ENCODE results near the gene TFDP1. TPM values are rescaled to one million over a fixed set of nuclear protein-coding genes. Genes with fewer than 3 reads are reported as not detected.

TFDP1 gene
- polyA plus RNA-seq, 1 of the 3 experiments (the other 2 are of a cell fraction), result 76.7 TPM

GRCh38 chr13:113603116-113603710 is 18.7 kb downstream of the TFDP1 start:
- H2AFZ ChIP-seq (ENCODE audit: low read depth), result no peak overlapping the region
- TF ChIP-seq CTCF (IDR thresholded peaks at IDR 0.05), result no peak
- no peak for TF ChIP-seq ELF1 (IDR thresholded peaks at IDR 0.05)
- TF ChIP-seq POLR2AphosphoS5 (IDR thresholded peaks at IDR 0.05; ENCODE audit: low read depth, low read length), result no peak
- TF ChIP-seq EZH2phosphoT487 (IDR thresholded peaks at IDR 0.05; ENCODE audit: borderline replicate concordance, low read depth), result no peak
- H3K9me2 ChIP-seq, result no peaks in the 10 kb centered on the region
- POLR2A ChIA-PET, result interaction anchor here (1.1 kb wide), 1 partner anchor 12 kb away, joined by 4 read pairs; no protein-coding TSS in a partner anchor
- H3K4me1 ChIP-seq (ENCODE audit: control insufficient read depth in 1 of 2, insufficient read depth in 2 of 2, low read depth in 1 of 2, low read length in 1 of 2), result no peaks in the 10 kb centered on the region; a peak in 1 of 4 replicates
- 90% methylated on average over 10 of the region's 13 CpGs for WGBS (ENCODE audit: low lambda C conversion rate)
- no peak overlapping the region for H3K9ac ChIP-seq
- H3K36me3 ChIP-seq (replicated peaks in 1 of 2; ENCODE audit: control insufficient read depth in 1 of 2, insufficient read depth in 2 of 2, low read length in 1 of 2), result peaks cover 14 to 22% of the 10 kb centered on the region in 2 experiments
- H3K4me2 ChIP-seq, result no peak overlapping the region
- CTCF ChIA-PET, result interaction anchor here (1.7 kb wide), 1 partner anchor 41 kb away, joined by 6 read pairs; no protein-coding TSS in a partner anchor
- H3F3A ChIP-seq (replicated peaks; ENCODE audit: insufficient read depth), result no peaks in the 10 kb centered on the region
- H4K20me1 ChIP-seq (ENCODE audit: insufficient read depth), result peaks cover 36% of the 10 kb centered on the region; the same call in 1 of the 2 replicates
- no peak for DNase-seq
- H3K4me3 ChIP-seq (ENCODE audit: low read depth in 2 of 2, low read length in 1 of 2), result no peak overlapping the region
- H3K79me2 ChIP-seq (ENCODE audit: insufficient read depth), result peaks cover 87% of the 10 kb centered on the region
- H3K27me3 ChIP-seq (ENCODE audit: insufficient read depth), result no peaks in the 10 kb centered on the region
- no peaks in the 10 kb centered on the region for H3K9me3 ChIP-seq
- no peak overlapping the region for H3K27ac ChIP-seq (ENCODE audit: low read depth in 2 of 2, low read length in 1 of 2)

GRCh38 chr13:113604186-113604585 is 19.6 kb downstream of the TFDP1 start:
- H3K27me3 ChIP-seq (ENCODE audit: insufficient read depth), result no peaks in the 10 kb centered on the region
- CTCF ChIA-PET, result interaction anchor here (0.6 to 1.7 kb wide), 2 partner anchors 41 to 52 kb away, joined by 3 to 6 read pairs; no protein-coding TSS in a partner anchor
- H3K4me1 ChIP-seq (ENCODE audit: control insufficient read depth in 1 of 2, insufficient read depth in 2 of 2, low read depth in 1 of 2, low read length in 1 of 2), result no peaks in the 10 kb centered on the region; a peak in 1 of 4 replicates
- H3F3A ChIP-seq (replicated peaks; ENCODE audit: insufficient read depth), result no peaks in the 10 kb centered on the region
- no peak overlapping the region for H3K4me3 ChIP-seq (ENCODE audit: low read depth in 2 of 2, low read length in 1 of 2)
- H3K79me2 ChIP-seq (ENCODE audit: insufficient read depth), result peaks cover 87% of the 10 kb centered on the region
- no peaks in the 10 kb centered on the region for H3K9me2 ChIP-seq
- peaks cover 11 to 20% of the 10 kb centered on the region in 2 experiments for H3K36me3 ChIP-seq (replicated peaks in 1 of 2; ENCODE audit: control insufficient read depth in 1 of 2, insufficient read depth in 2 of 2, low read length in 1 of 2)
- H3K9ac ChIP-seq, result no peak overlapping the region
- H2AFZ ChIP-seq (ENCODE audit: low read depth), result no peak overlapping the region
- H3K9me3 ChIP-seq, result no peaks in the 10 kb centered on the region
- POLR2A ChIA-PET, result no interaction called here
- H3K4me2 ChIP-seq, result no peak overlapping the region
- H4K20me1 ChIP-seq (ENCODE audit: insufficient read depth), result peaks cover 44% of the 10 kb centered on the region; the same call in 1 of the 2 replicates
- H3K27ac ChIP-seq (ENCODE audit: low read depth in 2 of 2, low read length in 1 of 2), result no peak overlapping the region
- no CpG with 5 or more reads among the region's 1 CpG for WGBS (ENCODE audit: low lambda C conversion rate)
- no peak for DNase-seq
- TF ChIP-seq USF2 (IDR thresholded peaks at IDR 0.05; ENCODE audit: borderline replicate concordance, low read depth, low read length) (no peak), PBX3 (IDR thresholded peaks at IDR 0.05) (no peak), RCOR1 (IDR thresholded peaks at IDR 0.05; ENCODE audit: low read length) (no peak), IRF3 (IDR thresholded peaks at IDR 0.05; ENCODE audit: low read depth, low read length) (no peak), FOXJ3 (CRISPR knock-in tag; IDR thresholded peaks at IDR 0.05) (no peak), SMC3 (IDR thresholded peaks at IDR 0.05; ENCODE audit: low read depth, low read length) (no peak), CTCF (IDR thresholded peaks at IDR 0.05) (no peak), RXRA (IDR thresholded peaks at IDR 0.05; ENCODE audit: borderline replicate concordance, low read depth) (no peak), MXI1 (IDR thresholded peaks at IDR 0.05; ENCODE audit: low read depth, low read length) (no peak), USF1 (IDR thresholded peaks at IDR 0.05; ENCODE audit: borderline replicate concordance, low read depth) (no peak)

All from SK-N-SH (cell line).